ENCODE results near the gene ARCN1. TPM values are rescaled to one million over a fixed set of nuclear protein-coding genes. Genes with fewer than 3 reads are reported as not detected.

The ARCN1 gene
- polyA plus RNA-seq, 1 donor from 2014 or later = 67.2 TPM

- no peaks in the 10 kb centered on the region for H3K9me3 ChIP-seq (ENCODE audit: low read length)
- no peaks in the 10 kb centered on the region for H3K27me3 ChIP-seq (ENCODE audit: insufficient read depth, low read depth, low read length)
- TF ChIP-seq TAF1 (IDR thresholded peaks at IDR 0.05; ENCODE audit: low read depth) = no peak
- no peak for TF ChIP-seq CTCF (IDR thresholded peaks at IDR 0.05; ENCODE audit: poor library complexity, severe bottlenecking)
- TF ChIP-seq RAD21 (conservative IDR thresholded peaks at IDR 0.05) = no peak
- no peak for TF ChIP-seq MXI1 (conservative IDR thresholded peaks at IDR 0.05; ENCODE audit: poor library complexity, severe bottlenecking)
- TF ChIP-seq POLR2AphosphoS5 (IDR thresholded peaks at IDR 0.05) = no peak
- no peak for TF ChIP-seq EZH2 (IDR thresholded peaks at IDR 0.05; ENCODE audit: borderline replicate concordance, insufficient read depth, low read length, poor library complexity, severe bottlenecking)
- TF ChIP-seq EP300 (conservative IDR thresholded peaks at IDR 0.05; ENCODE audit: poor library complexity, severe bottlenecking) = no peak
- no peak for TF ChIP-seq SMC3 (conservative IDR thresholded peaks at IDR 0.05; ENCODE audit: poor library complexity)
- TF ChIP-seq REST (IDR thresholded peaks at IDR 0.05; ENCODE audit: borderline replicate concordance) = no peak
- no peak overlapping the region for H3K27ac ChIP-seq (ENCODE audit: low read length)
- H3K4me2 ChIP-seq (ENCODE audit: low read length) = no peak overlapping the region
- H3K36me3 ChIP-seq (ENCODE audit: insufficient read depth, low read length) = no peaks in the 10 kb centered on the region
- H4K20me1 ChIP-seq (ENCODE audit: insufficient read depth) = no peaks in the 10 kb centered on the region
- H3K9me2 ChIP-seq (ENCODE audit: insufficient read depth, low read length) = no peaks in the 10 kb centered on the region
- H3K4me3 ChIP-seq (ENCODE audit: low read length) = no peak overlapping the region
- no peaks in the 10 kb centered on the region for H3F3A ChIP-seq (ENCODE audit: insufficient read depth, low read length, poor library complexity, severe bottlenecking)
- peaks cover 40% of the 10 kb centered on the region for H3K79me2 ChIP-seq (replicated peaks; ENCODE audit: insufficient read depth, low read length)
- no peak overlapping the region for H2AFZ ChIP-seq (ENCODE audit: low read depth, low read length)
- H3K9ac ChIP-seq (ENCODE audit: low read length) = no peak overlapping the region
Observed at GRCh38 chr11:118581057-118581456, 8.8 kb downstream of the ARCN1 start.

GRCh38 chr11:118587952-118588351 lies 15.7 kb downstream of the ARCN1 start:
- no peak overlapping the region for H3K4me2 ChIP-seq (ENCODE audit: low read length)
- no peaks in the 10 kb centered on the region for H3K27me3 ChIP-seq (ENCODE audit: insufficient read depth, low read depth, low read length)
- H3K79me2 ChIP-seq (replicated peaks; ENCODE audit: insufficient read depth, low read length) = no peaks in the 10 kb centered on the region
- H3K9ac ChIP-seq (ENCODE audit: low read length) = no peak overlapping the region
- no peaks in the 10 kb centered on the region for H3F3A ChIP-seq (ENCODE audit: insufficient read depth, low read length, poor library complexity, severe bottlenecking)
- no peaks in the 10 kb centered on the region for H3K9me3 ChIP-seq (ENCODE audit: low read length)
- no peak overlapping the region for H3K27ac ChIP-seq (ENCODE audit: low read length)
- no peak overlapping the region for H2AFZ ChIP-seq (ENCODE audit: low read depth, low read length)
- H4K20me1 ChIP-seq (ENCODE audit: insufficient read depth) = no peaks in the 10 kb centered on the region
- no peaks in the 10 kb centered on the region for H3K36me3 ChIP-seq (ENCODE audit: insufficient read depth, low read length)
- H3K9me2 ChIP-seq (ENCODE audit: insufficient read depth, low read length) = no peaks in the 10 kb centered on the region
- TF ChIP-seq EP300 (conservative IDR thresholded peaks at IDR 0.05; ENCODE audit: poor library complexity, severe bottlenecking) (no peak), RAD21 (conservative IDR thresholded peaks at IDR 0.05) (no peak), EZH2 (IDR thresholded peaks at IDR 0.05; ENCODE audit: borderline replicate concordance, insufficient read depth, low read length, poor library complexity, severe bottlenecking) (no peak), MXI1 (conservative IDR thresholded peaks at IDR 0.05; ENCODE audit: poor library complexity, severe bottlenecking) (no peak), CTCF (IDR thresholded peaks at IDR 0.05; ENCODE audit: poor library complexity, severe bottlenecking) (no peak), REST (IDR thresholded peaks at IDR 0.05; ENCODE audit: borderline replicate concordance) (no peak), SMC3 (conservative IDR thresholded peaks at IDR 0.05; ENCODE audit: poor library complexity) (no peak), POLR2AphosphoS5 (IDR thresholded peaks at IDR 0.05) (no peak), TAF1 (IDR thresholded peaks at IDR 0.05; ENCODE audit: low read depth) (no peak)
- no peak overlapping the region for H3K4me3 ChIP-seq (ENCODE audit: low read length)
